A673 (cell line): Measurements from ENCODE around the gene TAF4. TPM values are rescaled to one million over a fixed set of nuclear protein-coding genes. Genes with fewer than 3 reads are reported as not detected.

ENCODE experiments used
- BruUV-seq: library from RNA; stranded (reverse); fragments of 400-500 nt; replicated peaks from 2 replicates; lab custom pipeline; 2021; lab: Mats Ljungman, UMichigan
- CTCF ChIA-PET: fragments of 300-600 bp; sonication (Branson Sonifier 250); formaldehyde crosslinking; loops from one replicate; lab custom pipeline; 2022; ENCODE audit warnings: antibody characterized with exemption; lab: Charles Lee
- POLR2A ChIA-PET: fragments of 300-600 bp; sonication (Branson Sonifier 250); formaldehyde crosslinking; loops from one replicate; lab custom pipeline; 2022; ENCODE audit warnings: antibody characterized with exemption; ENCODE audit not compliant: low non-redundant PET; lab: Charles Lee
- DNase-seq: peaks from one replicate; pipeline ENCODE4 v3.0.0-alpha.2; 2015; ENCODE audit warnings: low spot score
- H3K27ac ChIP-seq: fragments of 200-600 bp; sonication (generic); 2 replicates; pipeline ENCODE4 v1.5.1; 2016; ENCODE audit warnings: mixed run types, low read depth, mild to moderate bottlenecking, mixed read lengths, antibody characterized with exemption, low read length; ENCODE audit not compliant: poor library complexity, severe bottlenecking
- H3K27me3 ChIP-seq: fragments of 200-600 bp; sonication (generic); replicated peaks from 2 replicates; pipeline ENCODE4 v1.6.1; 2017; ENCODE audit warnings: mixed run types, low read depth, mild to moderate bottlenecking, mixed read lengths, antibody characterized with exemption, low read length; ENCODE audit not compliant: insufficient read depth, poor library complexity
- H3K36me3 ChIP-seq: fragments of 200-600 bp; sonication (generic); 2 replicates; pipeline ENCODE4 v1.6.1; 2016; ENCODE audit warnings: mixed run types, mild to moderate bottlenecking, mixed read lengths, antibody characterized with exemption, low read length; ENCODE audit not compliant: insufficient read depth, poor library complexity, severe bottlenecking
- H3K4me1 ChIP-seq: fragments of 200-600 bp; sonication (generic); 2 replicates; pipeline ENCODE4 v1.6.1; 2017; ENCODE audit warnings: mixed run types, mild to moderate bottlenecking, mixed read lengths, antibody characterized with exemption, low read length; ENCODE audit not compliant: insufficient read depth, poor library complexity, severe bottlenecking
- H3K4me3 ChIP-seq: fragments of 200-600 bp; sonication (generic); 2 replicates; pipeline ENCODE4 v1.5.1; 2016; ENCODE audit warnings: low read depth, mixed run types, mild to moderate bottlenecking, mixed read lengths, low read length; ENCODE audit not compliant: poor library complexity, severe bottlenecking
- H3K9me3 ChIP-seq: fragments of 200-600 bp; sonication (generic); 2 replicates; pipeline ENCODE4 v1.6.1; 2016; ENCODE audit warnings: mixed run types, low read depth, mild to moderate bottlenecking, mixed read lengths, antibody characterized with exemption, low read length; ENCODE audit not compliant: poor library complexity, severe bottlenecking
- EZH2 ChIP-seq: fragments of 200-600 bp; sonication (generic); IDR thresholded peaks from 2 replicates; pipeline ENCODE4 v1.6.1; 2017; ENCODE audit warnings: borderline replicate concordance, low read depth, mild to moderate bottlenecking, mixed read lengths, antibody characterized with exemption, low read length; ENCODE audit not compliant: poor library complexity, severe bottlenecking
- intact Hi-C: fragments of 100-400 bp; cut with micrococcal nuclease; formaldehyde crosslinking; loops from one replicate; pipeline ENCODE4 v1.10.0; 2022; ENCODE audit not compliant: unreplicated experiment
- total RNA-seq: library from RNA; stranded (reverse); gene quantifications from 2 replicates; pipeline ENCODE4 v1.2.3, GENCODE V29; 2021
- TF ChIP-seq, protein P1 (sequence below): fragments of 300-800, 200-600 bp; sonication (generic); conservative IDR thresholded peaks from 2 replicates; pipeline ENCODE4 v1.5.1; 2017; ENCODE audit warnings: low read depth, mild to moderate bottlenecking, antibody characterized with exemption, low read length, moderate library complexity, mixed read lengths

Gene TAF4
- total RNA-seq, 1 experiment from 2014 or later, result 37.0 TPM

- no peak for DNase-seq
- no peak for TF ChIP-seq EZH2
- TF ChIP-seq, protein P1, sequence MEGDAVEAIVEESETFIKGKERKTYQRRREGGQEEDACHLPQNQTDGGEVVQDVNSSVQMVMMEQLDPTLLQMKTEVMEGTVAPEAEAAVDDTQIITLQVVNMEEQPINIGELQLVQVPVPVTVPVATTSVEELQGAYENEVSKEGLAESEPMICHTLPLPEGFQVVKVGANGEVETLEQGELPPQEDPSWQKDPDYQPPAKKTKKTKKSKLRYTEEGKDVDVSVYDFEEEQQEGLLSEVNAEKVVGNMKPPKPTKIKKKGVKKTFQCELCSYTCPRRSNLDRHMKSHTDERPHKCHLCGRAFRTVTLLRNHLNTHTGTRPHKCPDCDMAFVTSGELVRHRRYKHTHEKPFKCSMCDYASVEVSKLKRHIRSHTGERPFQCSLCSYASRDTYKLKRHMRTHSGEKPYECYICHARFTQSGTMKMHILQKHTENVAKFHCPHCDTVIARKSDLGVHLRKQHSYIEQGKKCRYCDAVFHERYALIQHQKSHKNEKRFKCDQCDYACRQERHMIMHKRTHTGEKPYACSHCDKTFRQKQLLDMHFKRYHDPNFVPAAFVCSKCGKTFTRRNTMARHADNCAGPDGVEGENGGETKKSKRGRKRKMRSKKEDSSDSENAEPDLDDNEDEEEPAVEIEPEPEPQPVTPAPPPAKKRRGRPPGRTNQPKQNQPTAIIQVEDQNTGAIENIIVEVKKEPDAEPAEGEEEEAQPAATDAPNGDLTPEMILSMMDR, result no peak
- Histone ChIP-seq H3K36me3 (no peaks in the 10 kb centered on the region), H3K4me3 (no peak overlapping the region), H3K4me1 (peaks cover 8% of the 10 kb centered on the region), H3K27ac (no peak overlapping the region), H3K27me3 (no peaks in the 10 kb centered on the region), H3K9me3 (no peaks in the 10 kb centered on the region)
- BruUV-seq, result no TSS peak
- intact Hi-C loops, result no loop called here
- ChIA-PET CTCF (no interaction called here), POLR2A (no interaction called here)
Observed at GRCh38 chr20:62046431-62046830, 19.2 kb downstream of the TAF4 start.

DNA sequence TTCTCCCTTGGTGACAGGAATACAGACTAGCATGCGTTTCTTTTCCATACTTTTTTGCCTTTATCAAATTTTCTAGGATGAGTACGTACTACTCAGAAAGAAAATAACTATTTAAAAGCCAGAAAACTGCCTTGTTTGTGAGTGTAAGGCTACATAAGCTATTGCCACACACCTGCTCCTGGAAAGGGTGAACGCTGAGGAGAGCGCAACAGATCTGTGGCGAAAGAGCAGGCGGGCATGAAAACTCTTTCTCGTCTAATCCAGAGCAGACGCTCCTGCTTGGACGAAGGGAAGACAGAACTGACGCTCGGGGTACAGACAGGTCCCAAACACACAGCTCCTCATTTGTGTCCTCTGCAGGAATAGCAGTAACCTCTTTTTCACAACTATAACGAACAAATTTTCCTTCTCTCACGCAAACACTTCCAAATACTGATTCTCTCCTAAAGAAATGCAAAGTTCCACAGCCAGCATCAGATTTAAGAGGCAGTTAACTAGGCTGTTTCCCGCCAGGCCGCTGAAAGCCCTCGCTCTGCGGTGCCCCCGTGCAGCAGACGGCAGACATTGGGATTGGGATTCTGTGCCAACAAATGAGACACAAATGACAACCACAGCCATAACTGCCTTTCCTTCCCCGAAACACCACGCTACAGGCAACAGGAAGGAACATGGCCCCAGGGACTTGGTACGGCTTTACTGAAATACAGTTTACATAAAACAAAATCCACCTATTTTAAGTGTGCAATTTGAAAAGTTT lies 20.0 kb downstream of the TAF4 start:
- intact Hi-C loops, result no loop called here
- Histone ChIP-seq H3K9me3 (no peaks in the 10 kb centered on the region), H3K36me3 (no peaks in the 10 kb centered on the region), H3K4me1 (peaks cover 8% of the 10 kb centered on the region), H3K4me3 (no peak overlapping the region), H3K27ac (no peak overlapping the region), H3K27me3 (no peaks in the 10 kb centered on the region)
- peak; percentile 16 for DNase-seq
- CTCF ChIA-PET, result no interaction called here
- TF ChIP-seq, protein P1, result no peak
- no peak for TF ChIP-seq EZH2
- POLR2A ChIA-PET, result no interaction called here
- no TSS peak for BruUV-seq

DNA sequence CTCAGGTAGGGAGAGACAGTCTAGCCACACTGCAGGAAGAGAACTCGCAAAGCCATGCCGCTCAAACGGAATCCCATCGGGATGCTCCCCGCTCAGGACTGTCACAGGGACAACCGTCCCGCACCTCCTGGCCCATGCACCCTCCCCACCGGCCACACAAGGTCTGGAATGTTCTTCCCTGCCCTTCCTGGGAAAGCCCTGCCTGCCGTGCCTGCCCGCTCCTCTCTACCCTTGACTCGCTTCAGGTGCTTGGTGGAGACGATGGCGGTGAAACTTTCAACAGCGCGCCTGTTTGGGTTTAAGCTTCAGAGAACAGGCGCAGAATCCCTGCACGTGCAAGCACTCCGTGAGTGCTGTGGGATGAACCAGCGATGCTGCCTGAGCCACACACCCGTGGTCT lies 20.6 kb downstream of the TAF4 start:
- POLR2A ChIA-PET, result no interaction called here
- Histone ChIP-seq H3K27ac (no peak overlapping the region), H3K27me3 (no peaks in the 10 kb centered on the region), H3K4me1 (peaks cover 13% of the 10 kb centered on the region), H3K9me3 (no peaks in the 10 kb centered on the region), H3K36me3 (no peaks in the 10 kb centered on the region), H3K4me3 (no peak overlapping the region)
- DNase-seq, result no peak
- CTCF ChIA-PET, result no interaction called here
- TF ChIP-seq EZH2, result no peak
- TF ChIP-seq, protein P1, result no peak
- intact Hi-C loops, result no loop called here
- no TSS peak for BruUV-seq
